Measurements from ENCODE around the gene MGMT. TPM values are rescaled to one million over a fixed set of nuclear protein-coding genes. Genes with fewer than 3 reads are reported as not detected.

The MGMT gene
- total and polyA plus RNA-seq, 2 of the 4 experiments (the other 2 are of a cell fraction): 11.5 to 17.8 TPM

- no peaks in the 10 kb centered on the region for H3K27me3 ChIP-seq (ENCODE audit: control insufficient read depth, insufficient read depth, low read length)
- 75% methylated on average over 2 of the region's 2 CpGs; no CpG with 5 or more reads in 1 of the 2 experiments for WGBS, 2 experiments (ENCODE audit: extremely low coverage in 2 of 2, insufficient read length in 1 of 2)
- DNase-seq: no peak
- no peaks in the 10 kb centered on the region for H3K79me1 ChIP-seq (ENCODE audit: low read depth in 1 of 2, low read length in 2 of 2)
- H4K20me1 ChIP-seq (ENCODE audit: insufficient read depth, low read length): no peaks in the 10 kb centered on the region
- no peak overlapping the region for H3K4ac ChIP-seq (ENCODE audit: low read depth, low read length)
- no peak overlapping the region for H3K27ac ChIP-seq (ENCODE audit: insufficient read depth, low read length)
- no peak overlapping the region for H3K4me2 ChIP-seq (ENCODE audit: low read depth, low read length)
- dilution Hi-C loops (cut with HindIII; ENCODE audit: low sequenced_read_pairs, unreplicated experiment) (no loop called here), intact Hi-C loops (cut with micrococcal nuclease) (no loop called here), in situ Hi-C loops (cut with MboI; ENCODE audit: low sequenced_read_pairs) (no loop called here)
- H3K14ac ChIP-seq (replicated peaks; ENCODE audit: low read depth, low read length): no peak overlapping the region
- no peak overlapping the region for H3K23ac ChIP-seq (ENCODE audit: low read depth, low read length)
- H4K91ac ChIP-seq (ENCODE audit: insufficient read depth, low read depth, low read length): no peak overlapping the region
- peaks cover 1% of the 10 kb centered on the region; the same call in 1 of the 2 replicates for H3K36me3 ChIP-seq (ENCODE audit: control insufficient read depth, insufficient read depth, low read length)
- no peak overlapping the region for H2BK15ac ChIP-seq (ENCODE audit: low read depth, low read length)
- no peaks in the 10 kb centered on the region for H3K9me3 ChIP-seq (ENCODE audit: control insufficient read depth, insufficient read depth, low read length)
- H2BK20ac ChIP-seq (ENCODE audit: low read depth, low read length): no peak overlapping the region
- BruUV-seq (replicated peaks): no TSS peak
- TF ChIP-seq CTCF (conservative IDR thresholded peaks at IDR 0.05; ENCODE audit: low read depth, low read length) (no peak), MAFK (IDR thresholded peaks at IDR 0.05; ENCODE audit: low read depth, low read length) (no peak), CEBPB (IDR thresholded peaks at IDR 0.05; ENCODE audit: low read depth, low read length) (no peak), SMC3 (IDR thresholded peaks at IDR 0.05; ENCODE audit: low read depth, low read length) (no peak), MAZ (IDR thresholded peaks at IDR 0.05; ENCODE audit: borderline replicate concordance, low read depth, low read length) (no peak), MXI1 (IDR thresholded peaks at IDR 0.05; ENCODE audit: borderline replicate concordance, low read depth, low read length) (no peak), NFE2L2 (IDR thresholded peaks at IDR 0.05; ENCODE audit: low read depth, low read length) (no peak), CHD1 (IDR thresholded peaks at IDR 0.05; ENCODE audit: low read depth, low read length) (no peak), RAD21 (IDR thresholded peaks at IDR 0.05; ENCODE audit: low read length) (no peak)
- H2BK120ac ChIP-seq (ENCODE audit: low read depth, low read length): no peak overlapping the region
- H3K9ac ChIP-seq (ENCODE audit: low read depth, low read length): no peak overlapping the region
- CTCF ChIA-PET: no interaction called here
- H2BK5ac ChIP-seq (ENCODE audit: low read depth, low read length, poor library complexity, severe bottlenecking): no peak overlapping the region
- no peak for ATAC-seq (ENCODE audit: low read depth)
- no peak overlapping the region for H3K56ac ChIP-seq (ENCODE audit: extremely low read depth, insufficient read depth, low read length)
- no peaks in the 10 kb centered on the region for H3K9me1 ChIP-seq (ENCODE audit: insufficient read depth, low read length)
- no peak overlapping the region for H4K8ac ChIP-seq (ENCODE audit: low read depth in 2 of 2, low read length in 2 of 2)
- no peak overlapping the region for H2AK5ac ChIP-seq (ENCODE audit: low read depth, low read length)
- POLR2A ChIA-PET (ENCODE audit: unreplicated experiment): no interaction called here
- no peak overlapping the region for H3K18ac ChIP-seq (ENCODE audit: low read depth, low read length)
- no peak overlapping the region for H2AFZ ChIP-seq (replicated peaks; ENCODE audit: low read length, poor library complexity)
- no peak overlapping the region for H3K4me3 ChIP-seq (ENCODE audit: insufficient read depth, low read depth, low read length)
- H2AK9ac ChIP-seq (replicated peaks; ENCODE audit: low read depth, low read length, poor library complexity): no peak overlapping the region
- H4K5ac ChIP-seq (ENCODE audit: low read depth, low read length): no peak overlapping the region
- peaks cover 2% of the 10 kb centered on the region; the same call in 1 of the 2 replicates for H3K4me1 ChIP-seq (ENCODE audit: control insufficient read depth, insufficient read depth, low read length)
These were observed 71.2 kb downstream of the MGMT start for GRCh38 chr10:129538236-129538635.

Data from IMR-90 (cell line).